Ishikawa (cell line): ENCODE results near the gene TBC1D22A.
A peak's percentile ranks its signal among the peaks of the same experiment; 100 is the strongest.

Experiments used
- CEBPB ChIP-seq: IDR thresholded peaks from 2 replicates; pipeline ENCODE4 v1.6.1; 2012
- CREB1 ChIP-seq: IDR thresholded peaks from 2 replicates; pipeline ENCODE4 v1.6.1; 2012; ENCODE audit warnings: low read depth
- EGR1 ChIP-seq: IDR thresholded peaks from 2 replicates; pipeline ENCODE4 v1.6.1; 2012
- EP300 ChIP-seq: IDR thresholded peaks from 2 replicates; pipeline ENCODE4 v1.6.1; 2012; ENCODE audit warnings: borderline replicate concordance
- FOXM1 ChIP-seq: IDR thresholded peaks from 2 replicates; pipeline ENCODE4 v1.6.1; 2012; ENCODE audit warnings: low read depth, borderline replicate concordance
- NFIC ChIP-seq: IDR thresholded peaks from 2 replicates; pipeline ENCODE4 v1.6.1; 2012
- RAD21 ChIP-seq: IDR thresholded peaks from 2 replicates; pipeline ENCODE4 v1.6.1; 2012; ENCODE audit warnings: low read depth
- TAF1 ChIP-seq: IDR thresholded peaks from 2 replicates; pipeline ENCODE4 v1.6.1; 2012; ENCODE audit warnings: low read depth, mild to moderate bottlenecking
- TCF12 ChIP-seq: IDR thresholded peaks from 2 replicates; pipeline ENCODE4 v1.6.1; 2012; ENCODE audit warnings: low read depth
- TEAD4 ChIP-seq: IDR thresholded peaks from 2 replicates; pipeline ENCODE4 v1.6.1; 2012
- YY1 ChIP-seq: IDR thresholded peaks from 2 replicates; pipeline ENCODE4 v1.6.1; 2012; ENCODE audit warnings: low read depth
- ZBTB7A ChIP-seq: IDR thresholded peaks from 2 replicates; pipeline ENCODE4 v1.6.1; 2012; ENCODE audit warnings: low read depth
- TF ChIP-seq, protein P1 (sequence below): IDR thresholded peaks from 2 replicates; pipeline ENCODE4 v1.6.1; 2012
- TF ChIP-seq, protein P2 (sequence below): IDR thresholded peaks from 2 replicates; pipeline ENCODE4 v1.6.1; 2012; ENCODE audit warnings: low read depth, mild to moderate bottlenecking
- TF ChIP-seq, protein P3 (sequence below): IDR thresholded peaks from 2 replicates; pipeline ENCODE4 v1.6.1; 2012

Gene TBC1D22A

DNA sequence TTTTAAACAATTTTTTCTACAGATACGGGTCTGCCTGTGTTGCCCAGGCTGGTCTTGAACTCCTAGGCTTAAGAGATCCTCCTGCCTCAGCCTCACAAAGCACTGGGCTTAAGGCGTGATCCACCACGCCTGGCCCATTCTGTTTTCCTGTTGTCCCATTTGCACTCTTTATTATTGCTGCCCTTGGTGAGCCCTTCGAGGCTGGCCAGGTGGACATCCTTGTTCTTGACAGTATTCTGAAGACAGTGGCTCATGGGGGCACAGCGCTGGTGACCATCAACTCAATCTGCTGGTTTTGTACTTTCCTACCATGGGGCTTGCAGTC is 35.6 kb downstream of the TBC1D22A start:
- TF ChIP-seq, protein P1, sequence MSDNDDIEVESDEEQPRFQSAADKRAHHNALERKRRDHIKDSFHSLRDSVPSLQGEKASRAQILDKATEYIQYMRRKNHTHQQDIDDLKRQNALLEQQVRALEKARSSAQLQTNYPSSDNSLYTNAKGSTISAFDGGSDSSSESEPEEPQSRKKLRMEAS = no peak
- no peak for TF ChIP-seq RAD21
- TF ChIP-seq TEAD4 = no peak
- TF ChIP-seq CREB1 = no peak
- TF ChIP-seq ZBTB7A = no peak
- TF ChIP-seq, protein P2, sequence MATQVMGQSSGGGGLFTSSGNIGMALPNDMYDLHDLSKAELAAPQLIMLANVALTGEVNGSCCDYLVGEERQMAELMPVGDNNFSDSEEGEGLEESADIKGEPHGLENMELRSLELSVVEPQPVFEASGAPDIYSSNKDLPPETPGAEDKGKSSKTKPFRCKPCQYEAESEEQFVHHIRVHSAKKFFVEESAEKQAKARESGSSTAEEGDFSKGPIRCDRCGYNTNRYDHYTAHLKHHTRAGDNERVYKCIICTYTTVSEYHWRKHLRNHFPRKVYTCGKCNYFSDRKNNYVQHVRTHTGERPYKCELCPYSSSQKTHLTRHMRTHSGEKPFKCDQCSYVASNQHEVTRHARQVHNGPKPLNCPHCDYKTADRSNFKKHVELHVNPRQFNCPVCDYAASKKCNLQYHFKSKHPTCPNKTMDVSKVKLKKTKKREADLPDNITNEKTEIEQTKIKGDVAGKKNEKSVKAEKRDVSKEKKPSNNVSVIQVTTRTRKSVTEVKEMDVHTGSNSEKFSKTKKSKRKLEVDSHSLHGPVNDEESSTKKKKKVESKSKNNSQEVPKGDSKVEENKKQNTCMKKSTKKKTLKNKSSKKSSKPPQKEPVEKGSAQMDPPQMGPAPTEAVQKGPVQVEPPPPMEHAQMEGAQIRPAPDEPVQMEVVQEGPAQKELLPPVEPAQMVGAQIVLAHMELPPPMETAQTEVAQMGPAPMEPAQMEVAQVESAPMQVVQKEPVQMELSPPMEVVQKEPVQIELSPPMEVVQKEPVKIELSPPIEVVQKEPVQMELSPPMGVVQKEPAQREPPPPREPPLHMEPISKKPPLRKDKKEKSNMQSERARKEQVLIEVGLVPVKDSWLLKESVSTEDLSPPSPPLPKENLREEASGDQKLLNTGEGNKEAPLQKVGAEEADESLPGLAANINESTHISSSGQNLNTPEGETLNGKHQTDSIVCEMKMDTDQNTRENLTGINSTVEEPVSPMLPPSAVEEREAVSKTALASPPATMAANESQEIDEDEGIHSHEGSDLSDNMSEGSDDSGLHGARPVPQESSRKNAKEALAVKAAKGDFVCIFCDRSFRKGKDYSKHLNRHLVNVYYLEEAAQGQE = no peak
- TF ChIP-seq, protein P3, sequence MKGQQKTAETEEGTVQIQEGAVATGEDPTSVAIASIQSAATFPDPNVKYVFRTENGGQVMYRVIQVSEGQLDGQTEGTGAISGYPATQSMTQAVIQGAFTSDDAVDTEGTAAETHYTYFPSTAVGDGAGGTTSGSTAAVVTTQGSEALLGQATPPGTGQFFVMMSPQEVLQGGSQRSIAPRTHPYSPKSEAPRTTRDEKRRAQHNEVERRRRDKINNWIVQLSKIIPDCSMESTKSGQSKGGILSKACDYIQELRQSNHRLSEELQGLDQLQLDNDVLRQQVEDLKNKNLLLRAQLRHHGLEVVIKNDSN = no peak
- TF ChIP-seq TAF1 = no peak
- TF ChIP-seq FOXM1 = no peak
- TF ChIP-seq YY1 = no peak
- TF ChIP-seq EGR1 = no peak
- TF ChIP-seq TCF12 = no peak
- TF ChIP-seq EP300 = no peak
- no peak for TF ChIP-seq CEBPB

DNA sequence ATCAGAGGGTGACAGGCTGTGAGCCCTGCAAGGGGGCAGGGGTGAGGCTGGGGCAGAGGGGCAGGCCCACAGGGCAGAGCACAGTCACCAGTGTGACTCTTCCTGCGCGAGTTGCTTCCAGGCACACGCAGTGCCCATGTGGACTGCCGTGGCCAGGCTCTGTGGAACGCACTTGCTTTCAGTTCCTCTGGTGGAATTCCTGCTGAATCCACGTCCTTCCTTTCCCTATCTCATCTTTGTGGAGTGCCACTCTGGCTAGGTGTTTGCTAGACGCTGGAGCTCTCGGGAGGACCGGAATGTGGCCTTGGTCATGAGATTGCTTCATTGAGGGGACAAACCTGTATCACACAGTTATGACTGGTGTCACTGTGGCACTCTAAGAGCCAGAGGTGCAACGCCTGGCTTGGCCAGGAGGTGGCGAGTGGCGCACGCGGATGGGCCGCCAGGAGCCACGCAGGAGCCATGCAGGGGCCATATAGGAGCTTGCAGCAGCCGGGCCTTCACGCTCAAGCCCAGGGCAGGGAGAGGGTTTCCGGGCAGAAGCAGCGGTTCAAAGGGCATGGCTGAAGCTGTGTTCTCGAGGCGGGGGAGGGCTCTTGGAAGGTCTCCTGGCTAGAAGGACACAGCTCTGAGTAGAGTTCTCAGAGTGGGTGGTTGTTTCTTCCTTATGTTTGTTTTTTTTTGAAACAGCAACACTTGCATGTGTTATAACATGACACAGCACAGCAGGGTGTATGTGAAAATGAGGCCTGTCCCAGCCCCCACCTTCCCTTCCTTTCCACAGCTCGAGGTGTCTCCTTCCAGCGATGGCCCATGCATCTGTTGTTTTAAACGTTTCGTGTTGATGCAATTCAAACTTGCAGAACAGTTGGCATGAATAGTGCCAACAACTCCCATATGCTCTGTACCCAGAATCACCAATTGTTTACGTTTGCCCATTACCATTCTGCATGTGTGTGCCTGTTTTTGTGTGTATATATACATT is 36.2 kb downstream of the TBC1D22A start:
- no peak for TF ChIP-seq TEAD4
- 0 out of 2 replicates have a peak, but pooled peaks have one; percentile 24 for TF ChIP-seq YY1
- no peak for TF ChIP-seq FOXM1
- no peak for TF ChIP-seq ZBTB7A
- TF ChIP-seq RAD21 = peak; percentile 89
- TF ChIP-seq EP300 = no peak
- no peak for TF ChIP-seq CREB1
- no peak for TF ChIP-seq EGR1
- TF ChIP-seq, protein P3 = no peak
- TF ChIP-seq TCF12 = no peak
- no peak for TF ChIP-seq NFIC
- TF ChIP-seq, protein P1 = 0 out of 2 replicates have a peak, but pooled peaks have one; percentile 45
- TF ChIP-seq TAF1 = no peak
- no peak for TF ChIP-seq CEBPB
- TF ChIP-seq, protein P2 = no peak

DNA sequence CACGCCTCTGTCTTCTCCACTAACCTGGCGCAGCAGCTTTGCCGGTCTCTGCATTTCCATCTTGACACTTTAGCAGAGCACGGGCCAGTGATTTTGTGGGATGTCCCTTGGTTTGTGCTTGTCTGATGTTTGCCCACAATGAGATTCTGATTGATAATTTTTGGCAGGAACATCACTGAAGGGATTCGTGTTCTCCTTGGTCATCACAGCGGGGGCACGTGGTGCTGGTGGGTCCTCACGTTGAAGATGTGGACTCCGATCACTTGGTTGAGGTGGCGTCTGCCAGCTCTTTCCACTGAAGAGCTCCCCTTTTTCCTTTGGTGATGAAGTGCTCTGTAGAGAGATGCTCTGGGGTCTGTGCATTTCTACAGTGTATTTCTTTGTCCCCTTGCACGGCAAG is 37.2 kb downstream of the TBC1D22A start:
- no peak for TF ChIP-seq RAD21
- TF ChIP-seq, protein P2 = no peak
- TF ChIP-seq FOXM1 = no peak
- no peak for TF ChIP-seq EGR1
- TF ChIP-seq, protein P3 = no peak
- no peak for TF ChIP-seq CREB1
- TF ChIP-seq, protein P1 = no peak
